Breast epithelium (tissue), 3 donors: ENCODE results near the gene CDH4.

ENCODE experiments used
- CTCF ChIP-seq, 3 donors: fragments of 450-650 bp; IDR thresholded peaks; one replicate each; pipeline ENCODE4 v1.5.1; 2016 to 2017; ENCODE audit warnings: antibody characterized with exemption in 3 of 3, mild to moderate bottlenecking in 3 of 3, moderate library complexity in 3 of 3
- POLR2A ChIP-seq: fragments of 450-650 bp; IDR thresholded peaks from one replicate; pipeline ENCODE4 v1.6.1; 2016; ENCODE audit warnings: antibody characterized with exemption, mild to moderate bottlenecking, moderate library complexity
- POLR2AphosphoS5 ChIP-seq, 3 donors: sonication (generic); formaldehyde crosslinking; IDR thresholded peaks; one replicate each; pipeline ENCODE4 v1.6.1; 2017; ENCODE audit warnings: antibody characterized with exemption in 3 of 3

GRCh38 chr20:61877776-61878477, 625.9 kb downstream of the CDH4 start:
- TF ChIP-seq POLR2A (no peak), POLR2AphosphoS5 (IDR thresholded peaks at IDR 0.05) (no peak), CTCF (IDR thresholded peaks at IDR 0.05) (no peak)
